Kidney glomerular epithelial cell (primary cell): Measurements from ENCODE around the gene LAMB2.
A peak's percentile ranks its signal among the peaks of the same experiment; 100 is the strongest.

ENCODE experiments used
- DNase-seq: peaks from one replicate; lab custom pipeline; 2025; lab: John Stamatoyannopoulos, UW

LAMB2 gene

GRCh38 chr3:49132437-49133225 lies at the start of gene LAMB2:
Gene LAMB2, minus strand, starts transcription at chr3:49133050. Its CDS starts 183 bp downstream, at chr3:49132867.
- peak; percentile 58 for DNase-seq

DNA sequence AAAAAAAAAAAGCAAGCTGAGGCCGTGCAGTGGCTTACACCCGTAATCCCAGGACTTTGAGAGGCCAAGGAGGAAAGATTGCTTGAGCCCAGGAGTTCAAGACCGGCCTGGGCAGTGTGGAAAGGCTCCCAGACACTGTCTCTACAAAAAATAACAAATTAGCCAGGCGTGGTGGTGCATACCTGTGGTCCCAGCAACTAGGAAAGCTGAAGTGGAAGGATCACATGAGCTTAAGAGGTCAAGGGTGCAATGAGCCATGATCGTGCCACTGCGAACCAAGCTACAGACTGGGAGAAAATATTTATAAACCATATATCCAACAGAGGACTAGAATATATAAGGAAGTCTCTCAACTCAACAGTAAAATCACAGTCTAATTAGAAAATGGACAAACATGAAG lies 48.5 kb upstream of the LAMB2 start:
- no peak for DNase-seq

DNA sequence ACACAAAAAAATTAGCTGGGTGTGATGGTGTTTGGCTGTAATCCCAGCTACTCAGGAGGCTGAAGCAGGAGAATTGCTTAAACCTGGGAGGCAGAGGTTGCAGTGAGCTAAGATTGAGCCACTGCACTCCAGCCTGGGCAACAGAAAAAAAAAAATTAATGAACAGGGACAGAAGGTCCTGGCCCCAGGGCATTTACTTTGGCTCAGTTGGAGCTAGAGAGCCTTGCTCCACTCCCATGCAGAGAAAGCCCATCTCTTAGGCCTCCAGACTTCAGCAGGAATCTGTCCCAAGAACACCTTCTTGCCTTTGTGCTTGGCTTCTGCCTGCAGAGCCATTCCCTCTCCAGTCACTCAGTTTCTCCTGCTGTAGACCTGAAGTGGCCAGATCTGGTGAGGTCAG lies 47.3 kb upstream of the LAMB2 start:
- no peak for DNase-seq

DNA sequence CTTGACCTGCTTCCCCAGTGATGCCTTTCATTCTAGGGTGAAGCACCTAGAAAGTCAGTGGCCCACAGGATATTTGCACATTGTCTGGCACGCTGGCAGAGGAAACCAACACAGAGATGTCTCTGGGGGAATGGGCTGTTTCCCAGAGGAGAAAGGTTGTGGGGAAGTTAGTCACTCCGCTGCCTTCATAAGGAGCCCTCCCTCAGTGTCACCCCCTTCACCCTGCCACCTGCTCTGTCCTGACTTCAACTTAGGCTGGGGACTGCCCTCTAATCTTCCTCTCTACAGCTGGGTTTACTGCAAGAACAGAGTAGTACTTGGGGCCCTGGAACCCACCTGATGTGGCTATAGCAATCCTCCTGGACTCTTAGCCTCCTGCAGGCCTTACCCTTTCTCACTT lies 44.2 kb upstream of the LAMB2 start:
- DNase-seq: no peak

DNA sequence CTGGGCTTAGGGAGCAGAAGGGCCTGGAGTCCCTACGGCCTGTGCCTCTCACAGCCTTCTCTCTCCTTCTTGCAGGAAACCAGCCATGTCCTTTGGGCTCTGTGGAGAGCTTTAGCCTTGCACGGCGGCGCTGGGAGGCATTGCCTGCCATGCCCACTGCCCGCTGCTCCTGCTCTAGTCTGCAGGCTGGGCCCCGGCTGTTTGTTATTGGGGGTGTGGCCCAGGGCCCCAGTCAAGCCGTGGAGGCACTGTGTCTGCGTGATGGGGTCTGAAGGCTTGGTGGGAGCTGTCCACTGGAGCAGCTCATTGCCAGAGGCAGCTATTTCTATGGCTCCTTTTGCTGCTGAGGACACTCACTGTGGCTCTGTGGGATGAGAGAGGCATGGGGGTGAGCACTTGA lies 42.7 kb upstream of the LAMB2 start:
- DNase-seq: no peak

DNA sequence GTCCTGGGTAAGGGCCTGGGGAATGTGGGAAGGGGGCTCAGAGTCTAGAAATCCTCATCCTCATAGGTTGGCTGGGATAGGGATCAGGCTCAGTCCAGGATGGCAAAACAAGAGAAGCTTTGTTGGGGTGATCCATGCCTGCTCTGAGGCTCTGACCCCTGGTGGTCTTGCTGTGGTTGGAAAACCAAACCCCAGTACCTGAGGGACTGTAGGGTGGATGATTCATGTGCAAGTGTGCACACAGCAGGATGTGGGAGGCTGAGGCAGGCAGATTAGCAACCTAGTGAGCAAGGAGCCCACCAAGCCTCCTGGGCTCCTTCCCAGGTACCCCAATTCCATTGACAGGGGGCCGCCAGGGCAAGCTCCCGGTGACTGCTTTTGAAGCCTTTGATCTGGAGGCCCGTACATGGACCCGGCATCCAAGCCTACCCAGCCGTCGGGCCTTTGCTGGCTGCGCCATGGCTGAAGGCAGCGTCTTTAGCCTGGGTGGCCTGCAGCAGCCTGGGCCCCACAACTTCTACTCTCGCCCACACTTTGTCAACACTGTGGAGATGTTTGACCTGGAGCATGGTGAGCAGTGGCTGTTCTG lies 41.6 kb upstream of the LAMB2 start:
- DNase-seq: no peak

GRCh38 chr3:49173792-49174170 lies 40.9 kb upstream of the LAMB2 start:
- DNase-seq: no peak

DNA sequence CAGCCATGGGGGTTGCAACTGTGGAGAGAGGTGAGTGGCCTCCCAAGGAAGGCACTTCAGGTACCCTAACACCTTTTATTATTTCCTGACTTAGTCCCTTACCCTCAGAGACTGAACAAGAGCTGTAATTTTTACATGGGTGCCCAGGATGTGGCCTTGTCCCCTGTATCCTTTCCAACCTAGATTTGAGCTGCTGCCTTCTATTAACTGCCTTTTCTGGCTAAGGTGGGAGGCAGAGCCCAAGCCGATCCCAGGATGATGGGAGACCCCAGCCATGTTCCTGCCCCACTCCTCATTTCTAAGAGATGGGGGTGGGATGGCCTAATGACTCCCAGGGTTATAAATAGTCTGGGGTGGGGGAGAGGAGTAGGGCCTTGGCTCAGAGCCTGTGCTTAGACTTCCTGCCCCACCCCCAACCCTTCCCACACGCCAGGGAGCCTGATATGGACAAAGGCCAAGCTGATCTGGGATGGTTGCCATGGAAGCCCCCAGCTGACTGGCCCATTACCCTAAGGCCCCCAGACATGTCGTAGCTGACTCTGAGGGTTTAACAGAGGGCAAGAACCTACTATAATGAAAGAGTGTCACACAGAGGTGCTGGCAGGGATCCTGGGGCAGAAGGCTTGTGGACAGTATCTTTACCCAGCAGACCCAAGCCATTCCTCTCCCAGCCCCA lies 40.4 kb upstream of the LAMB2 start:
- no peak for DNase-seq

GRCh38 chr3:49172551-49173041 lies 39.7 kb upstream of the LAMB2 start:
- no peak for DNase-seq

- no peak for DNase-seq
Measured at GRCh38 chr3:49171775-49172500, 39.1 kb upstream of the LAMB2 start.

DNA sequence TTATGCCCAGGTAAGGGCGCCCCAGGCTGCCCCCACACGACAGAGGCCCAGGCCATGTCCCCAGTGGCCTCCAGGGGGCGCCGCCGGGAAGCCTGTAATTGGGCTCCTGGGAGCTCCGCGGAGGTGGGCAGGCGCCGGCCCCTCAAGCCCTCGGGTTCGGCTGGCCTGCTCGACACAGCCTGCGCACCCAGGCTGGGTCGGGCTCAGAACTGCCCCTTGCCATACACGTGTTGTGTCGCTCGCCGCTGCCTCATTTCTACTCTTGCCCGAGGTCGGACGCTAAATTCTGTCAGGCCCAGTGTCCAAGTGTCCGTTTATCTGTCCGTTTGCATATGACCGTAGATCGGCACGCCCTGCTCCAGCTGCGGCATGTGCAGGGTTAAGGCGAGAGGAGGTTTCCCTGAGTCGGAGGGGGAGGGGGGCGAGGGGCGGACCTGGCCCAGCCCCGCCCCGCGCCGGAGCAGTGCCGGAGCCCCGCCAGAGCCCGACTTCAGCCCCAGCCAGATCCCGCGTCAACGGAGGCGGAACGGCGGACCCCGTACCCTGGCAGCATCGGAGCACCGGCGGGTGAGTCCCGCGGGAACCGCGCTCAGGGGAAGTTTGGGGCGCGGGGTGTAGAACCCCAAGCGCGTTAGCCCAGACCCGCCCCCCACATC lies 38.4 kb upstream of the LAMB2 start, which contains the start of gene KLHDC8B:
Gene KLHDC8B (plus strand): TSS at position 480 of the 656 bp plus-strand sequence. CDS start 1,172 bp downstream, outside the sequence.
- DNase-seq: peak; percentile 58

DNA sequence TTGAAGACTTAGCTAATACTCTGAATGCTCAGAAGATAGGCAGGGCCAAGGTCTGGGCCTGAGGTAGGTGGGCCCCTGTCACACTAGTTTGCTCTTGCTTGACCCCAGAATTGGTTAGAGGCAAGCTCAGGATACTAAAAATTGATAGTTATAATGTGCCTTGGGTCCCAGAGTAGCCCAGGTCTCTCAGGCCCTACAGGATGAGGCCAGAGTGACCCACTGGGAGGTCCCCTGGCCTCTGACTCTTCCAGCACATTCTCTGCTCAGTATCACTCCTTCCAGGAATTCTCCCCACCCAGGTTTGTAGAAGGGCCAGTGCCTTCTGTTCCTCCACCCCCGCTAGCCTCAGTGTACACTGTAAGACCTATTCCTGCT lies 37.9 kb upstream of the LAMB2 start:
- no peak for DNase-seq

DNA sequence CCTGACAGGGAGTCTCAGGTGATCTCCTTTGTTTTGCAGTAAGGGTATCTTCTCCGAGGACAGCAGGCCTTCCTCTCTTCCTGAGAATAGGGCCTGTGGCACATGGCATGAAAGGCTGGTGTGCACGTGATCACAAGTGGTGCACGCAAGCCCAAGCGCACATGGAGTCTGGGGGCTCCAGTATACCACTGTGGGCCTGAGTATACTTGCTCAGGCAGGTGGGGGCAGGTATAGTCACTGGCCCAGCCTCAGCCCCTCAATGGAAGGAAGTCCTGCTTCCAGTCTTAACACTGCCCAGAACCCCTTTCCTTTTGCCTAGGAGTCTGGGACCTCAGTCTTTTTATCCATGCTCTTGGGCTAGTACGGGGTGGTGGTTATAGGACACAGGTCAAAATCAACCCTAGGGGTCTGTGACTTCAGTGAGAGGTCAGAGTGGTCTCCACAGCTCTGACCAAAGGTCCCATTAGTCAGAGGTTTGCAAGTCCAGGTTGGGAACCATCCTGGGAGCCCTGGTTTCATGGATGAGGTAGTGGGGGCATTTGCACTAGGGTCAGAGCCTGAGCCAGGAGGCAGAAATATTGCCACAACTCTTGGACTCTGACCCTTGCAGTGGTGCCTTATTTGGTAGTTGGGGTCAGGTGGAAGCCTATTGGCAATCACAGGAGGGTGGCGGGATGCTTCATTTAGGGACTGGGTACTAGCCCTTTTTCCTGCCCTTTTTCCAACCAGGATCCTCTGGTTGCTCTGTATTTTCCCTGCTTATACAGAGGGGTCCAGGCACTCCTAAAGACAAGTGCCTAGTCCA lies 34.1 kb upstream of the LAMB2 start:
- no peak for DNase-seq

- peak; percentile 27 for DNase-seq
Measured at GRCh38 chr3:49165771-49166751, 33.2 kb upstream of the LAMB2 start, which contains the start of gene CCDC71. Gene CCDC71, minus strand, starts transcription at chr3:49166331. Its CDS starts 2,123 bp downstream, at chr3:49164208.

DNA sequence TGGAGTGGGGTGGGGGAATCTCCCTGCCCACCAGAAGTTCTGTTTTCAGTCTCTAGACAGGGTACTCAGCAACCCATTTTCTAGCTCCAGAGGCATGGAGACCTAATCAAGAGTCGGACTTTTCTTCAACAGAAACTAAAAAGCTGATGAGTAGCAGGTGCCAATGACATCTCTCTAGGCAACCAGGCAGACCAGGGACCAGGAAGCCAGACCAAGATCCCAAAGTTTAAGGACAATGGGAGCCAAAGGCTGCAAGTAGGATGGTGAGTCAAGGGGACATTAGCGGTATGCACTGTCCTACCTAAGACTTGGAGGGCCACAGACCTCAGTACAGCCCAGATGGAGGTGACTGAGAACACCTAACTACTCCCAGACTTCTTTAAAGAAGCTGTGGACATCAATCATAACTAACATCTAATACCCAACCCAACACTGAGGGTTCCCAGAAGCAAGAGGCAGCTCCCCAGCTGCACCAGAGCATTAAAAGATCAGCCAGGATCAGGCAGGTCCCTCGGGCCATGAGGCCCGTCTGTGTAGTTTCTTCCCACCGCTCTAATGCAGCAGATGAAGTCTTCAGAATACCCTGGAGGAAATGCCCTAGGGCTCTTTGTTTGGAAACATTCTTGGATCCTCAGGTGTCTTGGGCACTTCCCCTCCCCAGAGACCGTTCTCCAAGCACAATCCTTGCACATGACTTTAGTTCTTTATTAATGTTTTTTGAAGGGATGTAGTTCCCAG lies 32.3 kb upstream of the LAMB2 start:
- DNase-seq: no peak

DNA sequence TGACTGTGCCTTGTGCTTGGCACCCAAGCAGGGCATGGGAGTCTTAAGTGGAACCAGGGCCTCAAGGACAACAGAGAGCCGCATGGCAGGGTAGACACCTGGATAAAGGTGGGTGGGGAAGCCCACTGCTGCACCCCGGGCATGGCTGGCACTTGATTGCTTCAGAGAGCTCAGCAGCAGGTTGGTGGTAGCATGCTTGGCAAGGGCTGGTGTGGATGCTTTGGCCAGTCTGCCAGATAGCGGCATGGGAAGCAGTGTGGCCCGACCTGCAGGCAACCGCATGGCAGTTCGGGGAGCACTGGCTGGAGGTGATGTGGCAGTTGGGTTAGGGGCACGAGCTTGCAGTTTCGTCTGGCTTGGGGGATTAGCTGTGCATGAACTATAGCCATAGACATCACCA lies 30.8 kb upstream of the LAMB2 start:
- DNase-seq: no peak

DNA sequence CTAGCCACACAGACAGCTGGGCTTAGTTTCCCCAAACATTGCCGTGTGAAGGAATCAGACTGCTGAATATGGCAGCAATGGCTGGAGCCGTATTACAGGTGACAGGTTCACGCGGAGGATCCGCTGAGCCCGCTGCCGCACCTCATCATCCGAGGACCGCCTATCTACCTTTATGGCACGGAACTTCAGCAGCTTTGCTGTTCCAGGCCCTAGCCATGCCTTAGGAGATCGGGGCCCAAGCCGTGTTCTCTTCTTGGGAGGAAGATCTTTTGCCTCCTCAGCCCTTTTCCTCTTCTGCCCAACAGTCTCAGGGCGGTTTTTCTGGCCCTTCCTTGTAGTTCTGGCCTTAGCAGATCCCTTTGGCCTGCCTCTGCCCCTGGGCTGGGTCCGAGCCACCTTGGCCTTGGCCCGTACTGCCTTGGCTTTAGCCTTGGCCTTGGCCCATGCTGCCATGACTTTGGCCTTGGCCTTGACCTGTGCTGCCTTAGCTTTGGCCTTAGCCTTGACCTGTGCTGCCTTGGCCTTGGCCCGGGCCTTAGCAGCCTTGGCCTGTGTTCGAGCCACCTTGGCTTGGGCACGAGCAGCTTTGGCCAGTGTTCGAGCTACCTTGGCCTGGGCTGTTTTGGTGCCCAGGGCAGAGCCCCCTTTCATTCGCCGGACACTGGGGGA lies 30.0 kb upstream of the LAMB2 start:
- DNase-seq: no peak

- DNase-seq: no peak
Measured at GRCh38 chr3:49161808-49162530, 29.1 kb upstream of the LAMB2 start.
